ENCODE results near the gene FMC1. TPM values are rescaled to one million over a fixed set of nuclear protein-coding genes. Genes with fewer than 3 reads are reported as not detected.

Gene FMC1
- total RNA-seq, 1 donor from 2014 or later, result not detected

DNA sequence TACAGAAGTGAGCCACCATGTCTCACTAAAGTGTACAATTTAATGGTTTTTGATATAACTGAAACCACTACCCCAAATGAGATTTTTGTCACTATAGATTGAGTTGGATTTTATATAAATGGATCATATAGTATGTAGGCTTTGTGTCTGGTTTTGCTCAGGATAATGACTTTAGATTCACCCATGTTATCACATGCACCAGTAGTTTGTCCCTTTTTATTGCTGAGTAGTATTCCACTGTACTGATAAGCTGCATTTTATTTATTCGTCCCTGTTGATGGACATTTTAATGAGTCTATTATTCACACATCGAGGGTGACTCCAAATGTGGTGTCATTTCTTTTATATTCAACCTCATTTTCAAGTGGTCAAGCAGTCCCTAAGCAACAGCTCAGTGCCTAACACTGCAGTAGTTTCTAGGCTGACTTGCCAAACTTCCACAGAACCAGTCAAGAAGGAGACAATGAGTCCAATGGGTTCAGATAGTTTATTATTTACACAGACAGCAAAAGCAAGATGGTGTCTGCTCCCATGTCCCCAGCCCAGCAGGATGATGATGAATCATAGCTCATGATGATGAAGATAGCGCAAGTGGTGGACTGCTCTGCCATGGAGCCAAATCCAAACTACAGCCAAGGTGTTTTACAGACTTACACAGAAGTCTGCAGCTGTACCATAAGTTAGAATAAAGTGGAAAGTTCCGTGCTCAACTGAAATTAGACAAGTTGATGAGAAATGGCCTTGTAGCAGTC is 6.6 kb upstream of the FMC1 start:
- Histone ChIP-seq H3K36me3 (no peaks in the 10 kb centered on the region), H3K27ac (no peak overlapping the region), H3K4me1 (no peaks in the 10 kb centered on the region), H3K4me3 (no peak overlapping the region), H3K9me3 (peaks cover 0 to 1% of the 10 kb centered on the region in 2 donors), H3K27me3 (no peaks in the 10 kb centered on the region)
- no peak for DNase-seq (ENCODE audit: low spot score in 2 of 2)
- TF ChIP-seq, protein P1, sequence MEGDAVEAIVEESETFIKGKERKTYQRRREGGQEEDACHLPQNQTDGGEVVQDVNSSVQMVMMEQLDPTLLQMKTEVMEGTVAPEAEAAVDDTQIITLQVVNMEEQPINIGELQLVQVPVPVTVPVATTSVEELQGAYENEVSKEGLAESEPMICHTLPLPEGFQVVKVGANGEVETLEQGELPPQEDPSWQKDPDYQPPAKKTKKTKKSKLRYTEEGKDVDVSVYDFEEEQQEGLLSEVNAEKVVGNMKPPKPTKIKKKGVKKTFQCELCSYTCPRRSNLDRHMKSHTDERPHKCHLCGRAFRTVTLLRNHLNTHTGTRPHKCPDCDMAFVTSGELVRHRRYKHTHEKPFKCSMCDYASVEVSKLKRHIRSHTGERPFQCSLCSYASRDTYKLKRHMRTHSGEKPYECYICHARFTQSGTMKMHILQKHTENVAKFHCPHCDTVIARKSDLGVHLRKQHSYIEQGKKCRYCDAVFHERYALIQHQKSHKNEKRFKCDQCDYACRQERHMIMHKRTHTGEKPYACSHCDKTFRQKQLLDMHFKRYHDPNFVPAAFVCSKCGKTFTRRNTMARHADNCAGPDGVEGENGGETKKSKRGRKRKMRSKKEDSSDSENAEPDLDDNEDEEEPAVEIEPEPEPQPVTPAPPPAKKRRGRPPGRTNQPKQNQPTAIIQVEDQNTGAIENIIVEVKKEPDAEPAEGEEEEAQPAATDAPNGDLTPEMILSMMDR (IDR thresholded peaks at IDR 0.05), result no peak
- intact Hi-C loops (cut with DNase I), result no loop called here

DNA sequence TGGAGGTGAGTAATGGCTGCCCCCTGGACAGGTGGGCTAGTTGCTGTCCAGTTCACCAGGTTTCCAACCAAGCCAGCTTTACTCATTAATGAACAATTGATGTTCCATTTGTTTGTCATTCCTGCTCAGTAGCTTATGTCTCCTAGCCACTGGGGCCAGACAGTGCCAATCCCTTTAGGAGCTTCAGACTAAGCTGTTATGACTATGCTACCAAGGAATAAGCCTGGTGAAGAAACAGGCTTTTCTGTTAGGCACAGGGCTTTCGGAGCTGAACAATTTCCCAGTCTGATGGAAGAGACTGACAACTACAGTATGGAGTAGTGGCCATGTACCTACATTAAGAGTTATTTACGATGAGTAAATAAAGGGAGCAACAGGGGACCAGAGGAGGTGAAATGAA is 2.1 kb upstream of the FMC1 start:
- no peaks in the 10 kb centered on the region for H3K27me3 ChIP-seq
- no peak overlapping the region for H3K27ac ChIP-seq
- peaks cover 0 to 6% of the 10 kb centered on the region in 2 donors for H3K4me1 ChIP-seq
- no peaks in the 10 kb centered on the region for H3K36me3 ChIP-seq
- H3K4me3 ChIP-seq, result no peak overlapping the region
- H3K9me3 ChIP-seq, result peaks cover 0 to 5% of the 10 kb centered on the region in 2 donors
- intact Hi-C loops (cut with DNase I), result no loop called here
- DNase-seq (ENCODE audit: low spot score in 2 of 2), result peak in 1 of 2 donors; percentile 54
- TF ChIP-seq, protein P1 (IDR thresholded peaks at IDR 0.05), result no peak

DNA sequence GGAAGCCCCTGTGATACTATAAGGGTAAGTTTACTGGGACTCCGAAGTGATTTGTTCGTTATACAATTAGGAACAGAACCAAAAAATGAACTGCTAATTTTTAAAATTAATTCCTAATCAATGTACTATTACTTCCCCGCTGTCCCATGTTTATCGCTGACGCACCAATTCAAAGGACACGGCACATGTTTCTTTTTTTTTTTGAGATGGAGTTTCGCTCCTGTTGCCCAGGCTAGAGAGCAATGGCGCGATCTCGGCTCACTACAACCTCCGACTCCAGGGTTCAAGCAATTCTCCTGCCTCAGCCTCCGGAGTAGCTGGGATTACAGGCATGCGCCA is 1.5 kb upstream of the FMC1 start:
- Histone ChIP-seq H3K4me1 (peaks cover 0 to 6% of the 10 kb centered on the region in 2 donors), H3K36me3 (no peaks in the 10 kb centered on the region), H3K4me3 (peak overlapping the region; percentile 77 to 87), H3K27ac (peak overlapping the region; percentile 99 to 100), H3K9me3 (peaks cover 0 to 5% of the 10 kb centered on the region in 2 donors), H3K27me3 (no peaks in the 10 kb centered on the region)
- intact Hi-C loops (cut with DNase I), result loop anchor here (5.0 kb wide), 4 partner anchors 93 to 838 kb away; partner anchors contain the start of gene KDM7A
- peak in 1 of 2 donors; percentile 50 for DNase-seq (ENCODE audit: low spot score in 2 of 2)
- TF ChIP-seq, protein P1 (IDR thresholded peaks at IDR 0.05), result no peak

DNA sequence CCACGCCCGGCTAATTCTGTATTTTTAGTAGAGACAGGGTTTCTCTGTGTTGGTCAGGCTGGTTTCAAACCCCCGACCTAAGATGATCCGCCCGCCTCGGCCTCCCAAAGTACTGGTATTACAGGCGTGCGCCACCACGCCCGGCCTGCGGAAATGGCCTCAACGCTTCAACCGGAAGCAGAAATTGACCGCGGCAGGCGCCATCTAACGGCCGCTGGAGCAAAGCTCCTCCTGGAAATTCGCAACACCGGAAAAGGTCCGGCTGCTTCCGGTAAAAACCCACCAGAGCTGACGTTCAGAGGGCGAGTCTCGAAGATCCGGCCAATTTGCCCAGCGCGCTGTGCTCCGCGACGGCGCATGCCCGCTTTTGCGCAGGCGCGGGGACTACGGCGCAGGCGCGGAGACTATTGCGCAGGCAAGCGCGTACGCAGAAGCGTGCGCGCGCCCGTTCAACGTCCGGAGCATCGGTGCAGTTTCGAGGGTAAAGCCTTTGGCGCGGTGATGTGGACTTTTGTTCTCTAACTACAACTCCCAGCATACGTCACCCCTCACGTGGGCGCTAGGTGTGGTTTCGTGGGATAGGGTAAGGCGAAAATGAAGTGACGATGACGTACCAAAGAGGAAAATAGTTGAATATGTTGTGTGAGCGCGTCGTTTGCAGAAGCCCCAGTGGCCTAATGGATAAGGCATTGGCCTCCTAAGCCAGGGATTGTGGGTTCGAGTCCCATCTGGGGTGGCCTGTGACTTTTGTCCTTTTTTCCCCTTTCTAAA is 915 bp upstream of the FMC1 start:
- H3K27ac ChIP-seq, result peak overlapping the region; percentile 99 to 100
- H3K36me3 ChIP-seq, result no peaks in the 10 kb centered on the region
- intact Hi-C loops (cut with DNase I), result loop anchor here (5.0 kb wide), 4 partner anchors 92 to 837 kb away; partner anchors contain the start of gene KDM7A
- H3K4me3 ChIP-seq, result peak overlapping the region; percentile 77 to 87
- peaks cover 0 to 5% of the 10 kb centered on the region in 2 donors for H3K9me3 ChIP-seq
- peak; percentile 100 for DNase-seq (ENCODE audit: low spot score in 2 of 2)
- TF ChIP-seq, protein P1 (IDR thresholded peaks at IDR 0.05), result peak; percentile 69 to 77 (median 72)
- H3K27me3 ChIP-seq, result no peaks in the 10 kb centered on the region
- H3K4me1 ChIP-seq, result peaks cover 0 to 6% of the 10 kb centered on the region in 2 donors

DNA sequence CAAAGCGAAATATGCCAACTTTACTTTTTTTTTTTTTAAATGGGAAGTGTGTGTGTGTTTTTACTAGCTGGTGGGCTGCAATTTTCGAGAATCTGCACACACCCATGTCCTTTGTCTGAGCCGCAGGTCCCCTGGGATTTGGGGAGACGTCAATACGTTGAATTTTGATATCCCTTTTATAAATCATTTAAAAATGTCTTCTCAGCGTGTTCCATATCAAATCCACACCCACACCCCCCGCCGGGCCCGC is 404 bp upstream of the FMC1 start:
- TF ChIP-seq, protein P1 (IDR thresholded peaks at IDR 0.05), result no peak
- intact Hi-C loops (cut with DNase I), result loop anchor here (1.0 to 5.0 kb wide), 6 partner anchors 19 to 837 kb away; partner anchors contain the start of genes KDM7A, LUC7L2 and UBN2
- DNase-seq (ENCODE audit: low spot score in 2 of 2), result no peak

More for the DNA sequence above, 404 bp upstream of the FMC1 start:
- peaks cover 0 to 6% of the 10 kb centered on the region in 2 donors for H3K4me1 ChIP-seq
- peaks cover 0 to 5% of the 10 kb centered on the region in 2 donors for H3K9me3 ChIP-seq
- peaks cover 0 to 3% of the 10 kb centered on the region in 2 donors for H3K36me3 ChIP-seq
- H3K27me3 ChIP-seq, result no peaks in the 10 kb centered on the region
- peak overlapping the region; percentile 77 to 87 for H3K4me3 ChIP-seq
- peak overlapping the region; percentile 99 to 100 for H3K27ac ChIP-seq
